OCI-LY1 (cell line): ENCODE measurements around the gene DBT.
A peak's percentile ranks its signal among the peaks of the same experiment; 100 is the strongest.
"Not testable (repeated sequence)": the region's sequence is repeated elsewhere in the genome, so short reads cannot be mapped to it uniquely, and the experiment has no call there.

Experiments
- H2AFZ ChIP-seq: fragments of 200-600 bp; sonication (generic), shearing (Covaris generic); 2 replicates; pipeline ENCODE4 v1.6.0; 2014; ENCODE audit warnings: antibody characterized with exemption, mild to moderate bottlenecking, low read length
- H3F3A ChIP-seq: fragments of 200-600 bp; sonication (generic), shearing (Covaris generic); 2 replicates; pipeline ENCODE4 v1.6.0; 2014; ENCODE audit warnings: mild to moderate bottlenecking, antibody characterized with exemption, low read length, moderate library complexity; ENCODE audit not compliant: insufficient read depth
- H3K27ac ChIP-seq: fragments of 200-600 bp; sonication (generic); 2 replicates; pipeline ENCODE4 v1.5.1; 2014; ENCODE audit warnings: low read length, mixed run types, mild to moderate bottlenecking, low read depth; ENCODE audit not compliant: poor library complexity, severe bottlenecking
- H3K27me3 ChIP-seq: fragments of 200-600 bp; sonication (generic); 2 replicates; pipeline ENCODE4 v1.6.0; 2014; ENCODE audit warnings: antibody characterized with exemption, mild to moderate bottlenecking, low read length, moderate library complexity; ENCODE audit not compliant: insufficient read depth
- H3K36me3 ChIP-seq: fragments of 200-600 bp; sonication (generic); 2 replicates; pipeline ENCODE4 v1.6.1; 2014; ENCODE audit warnings: mild to moderate bottlenecking, antibody characterized with exemption, low read length, moderate library complexity, mixed read lengths; ENCODE audit not compliant: insufficient read depth
- H3K4me1 ChIP-seq: fragments of 200-600 bp; sonication (generic); 2 replicates; pipeline ENCODE4 v1.5.1; 2014; ENCODE audit warnings: mild to moderate bottlenecking, low read length, moderate library complexity; ENCODE audit not compliant: insufficient read depth, severe bottlenecking
- H3K4me2 ChIP-seq: fragments of 200-600 bp; sonication (generic), shearing (Covaris generic); 2 replicates; pipeline ENCODE4 v1.6.1; 2014; ENCODE audit warnings: low read length
- H3K4me3 ChIP-seq: fragments of 200-600 bp; sonication (generic); 2 replicates; pipeline ENCODE4 v1.5.1; 2014; ENCODE audit warnings: low read length, low read depth, mild to moderate bottlenecking, mixed read lengths; ENCODE audit not compliant: poor library complexity, severe bottlenecking
- H3K79me2 ChIP-seq: fragments of 200-600 bp; shearing (Covaris generic); 2 replicates; pipeline ENCODE4 v1.6.1; 2016; ENCODE audit warnings: mixed run types, low read length, mixed read lengths; ENCODE audit not compliant: insufficient read depth
- H3K9ac ChIP-seq: fragments of 200-600 bp; sonication (generic), shearing (Covaris generic); 2 replicates; pipeline ENCODE4 v1.6.1; 2014; ENCODE audit warnings: mild to moderate bottlenecking, low read length, mixed read lengths
- H3K9me2 ChIP-seq: fragments of 200-600 bp; sonication (generic), shearing (Covaris generic); 2 replicates; pipeline ENCODE4 v1.6.1; 2014; ENCODE audit warnings: low read depth, mild to moderate bottlenecking, low read length, mixed read lengths
- H3K9me3 ChIP-seq: fragments of 200-600 bp; shearing (Covaris generic); 2 replicates; pipeline ENCODE4 v1.6.1; 2014; ENCODE audit warnings: low read length, mixed read lengths
- H4K20me1 ChIP-seq: fragments of 200-600 bp; sonication (generic), shearing (Covaris generic); 2 replicates; pipeline ENCODE4 v1.6.0; 2016; ENCODE audit warnings: mild to moderate bottlenecking, low read length; ENCODE audit not compliant: insufficient read depth
- EZH2 ChIP-seq: fragments of 200-600 bp; sonication (generic), shearing (Covaris generic); IDR thresholded peaks from 2 replicates; pipeline ENCODE4 v1.8.0; 2017; ENCODE audit warnings: borderline replicate concordance, mixed run types, mild to moderate bottlenecking, antibody characterized with exemption, low read length, moderate library complexity, mixed read lengths
- TF ChIP-seq, protein P1 (sequence below): fragments of 200-600 bp; sonication (generic), shearing (Covaris generic); IDR thresholded peaks from 2 replicates; pipeline ENCODE4 v1.5.1; 2017; ENCODE audit warnings: mild to moderate bottlenecking, antibody characterized with exemption, low read length, moderate library complexity, mixed read lengths

The DBT gene

DNA sequence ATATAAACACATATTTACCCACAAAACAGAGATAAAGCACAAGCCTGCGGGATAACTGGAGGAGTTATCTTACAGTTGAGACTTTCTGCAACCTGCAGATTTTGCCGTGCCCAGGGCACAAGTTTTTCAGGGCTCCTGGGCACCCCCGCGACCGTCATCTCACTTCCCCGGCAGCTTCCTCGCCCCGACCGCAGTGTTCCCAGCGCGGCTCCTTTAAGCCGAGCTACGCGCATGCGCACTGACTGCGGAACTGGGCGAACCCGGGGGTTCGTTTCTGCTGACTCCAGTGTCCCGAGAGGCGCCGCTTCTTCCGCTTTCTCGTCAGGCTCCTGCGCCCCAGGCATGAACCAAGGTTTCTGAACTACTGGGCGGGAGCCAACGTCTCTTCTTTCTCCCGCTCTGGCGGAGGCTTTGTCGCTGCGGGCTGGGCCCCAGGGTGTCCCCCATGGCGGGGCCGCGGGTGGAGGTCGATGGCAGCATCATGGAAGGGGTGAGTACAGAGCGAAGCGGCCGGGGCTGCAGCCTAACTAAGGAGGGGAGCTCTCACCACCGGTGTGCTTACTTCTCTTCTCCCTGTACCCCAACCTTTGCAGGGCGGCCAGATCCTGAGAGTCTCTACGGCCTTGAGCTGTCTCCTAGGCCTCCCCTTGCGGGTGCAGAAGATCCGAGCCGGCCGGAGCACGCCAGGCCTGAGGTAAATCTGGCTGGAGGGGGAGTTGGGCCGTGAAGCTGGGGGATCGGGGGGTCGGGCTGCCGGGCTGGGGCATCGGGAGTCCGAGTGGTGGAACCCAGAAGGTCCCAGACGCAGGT is 16.5 kb upstream of the DBT start, which contains the start of gene RTCA:
Gene RTCA, plus strand, starts transcription at position 286 of the 810 bp plus-strand sequence. Its CDS starts 160 bp downstream, at position 446.
- Histone ChIP-seq H3K9me2 (no peaks in the 10 kb centered on the region), H3K9me3 (0 out of 2 replicates have a peak, but pooled peaks cover 1% of the 10 kb centered on the region), H3K4me1 (peaks cover 22% of the 10 kb centered on the region), H3K4me3 (peak within 1 kb of the TSS; percentile 84), H3K79me2 (peaks cover 16% of the 10 kb centered on the region; the same call in 1 of the 2 replicates), H3K4me2 (peak within 1 kb of the TSS; percentile 82), H4K20me1 (no peaks in the 10 kb centered on the region), H3K27ac (peak within 1 kb of the TSS; percentile 63), H3K27me3 (no peaks in the 10 kb centered on the region), H3K9ac (peak within 1 kb of the TSS; percentile 94), H3F3A (no peaks in the 10 kb centered on the region), H3K36me3 (peaks cover 48% of the 10 kb centered on the region), H2AFZ (peak within 1 kb of the TSS; percentile 63; the same call in 1 of the 2 replicates)
- no peak for TF ChIP-seq EZH2
- TF ChIP-seq, protein P1, sequence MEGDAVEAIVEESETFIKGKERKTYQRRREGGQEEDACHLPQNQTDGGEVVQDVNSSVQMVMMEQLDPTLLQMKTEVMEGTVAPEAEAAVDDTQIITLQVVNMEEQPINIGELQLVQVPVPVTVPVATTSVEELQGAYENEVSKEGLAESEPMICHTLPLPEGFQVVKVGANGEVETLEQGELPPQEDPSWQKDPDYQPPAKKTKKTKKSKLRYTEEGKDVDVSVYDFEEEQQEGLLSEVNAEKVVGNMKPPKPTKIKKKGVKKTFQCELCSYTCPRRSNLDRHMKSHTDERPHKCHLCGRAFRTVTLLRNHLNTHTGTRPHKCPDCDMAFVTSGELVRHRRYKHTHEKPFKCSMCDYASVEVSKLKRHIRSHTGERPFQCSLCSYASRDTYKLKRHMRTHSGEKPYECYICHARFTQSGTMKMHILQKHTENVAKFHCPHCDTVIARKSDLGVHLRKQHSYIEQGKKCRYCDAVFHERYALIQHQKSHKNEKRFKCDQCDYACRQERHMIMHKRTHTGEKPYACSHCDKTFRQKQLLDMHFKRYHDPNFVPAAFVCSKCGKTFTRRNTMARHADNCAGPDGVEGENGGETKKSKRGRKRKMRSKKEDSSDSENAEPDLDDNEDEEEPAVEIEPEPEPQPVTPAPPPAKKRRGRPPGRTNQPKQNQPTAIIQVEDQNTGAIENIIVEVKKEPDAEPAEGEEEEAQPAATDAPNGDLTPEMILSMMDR: no peak

DNA sequence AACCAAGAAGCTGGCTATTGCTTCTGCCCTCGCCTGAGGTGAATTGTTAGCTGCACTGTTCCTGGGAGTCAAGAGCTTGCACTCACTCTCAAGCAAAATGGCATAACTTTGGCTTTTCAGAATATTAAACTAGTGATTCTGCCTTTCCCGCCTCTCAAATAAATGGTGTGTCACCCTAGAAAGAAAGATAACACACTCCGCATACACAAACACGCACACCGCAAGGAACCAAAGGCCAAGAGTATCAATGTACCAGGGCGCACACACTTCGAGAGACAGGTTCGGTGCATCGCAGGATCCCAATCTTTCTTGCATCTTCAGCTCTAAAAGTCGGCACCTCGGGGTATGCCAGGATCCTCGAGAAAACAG is 15.9 kb upstream of the DBT start:
- H3K4me2 ChIP-seq: peak overlapping the region; percentile 82
- H3K9me3 ChIP-seq: 0 out of 2 replicates have a peak, but pooled peaks cover 3% of the 10 kb centered on the region
- no peaks in the 10 kb centered on the region for H4K20me1 ChIP-seq
- H2AFZ ChIP-seq: peak overlapping the region; percentile 63; the same call in 1 of the 2 replicates
- H3K36me3 ChIP-seq: peaks cover 43% of the 10 kb centered on the region
- H3K27ac ChIP-seq: peak overlapping the region; percentile 20
- peaks cover 22% of the 10 kb centered on the region for H3K4me1 ChIP-seq
- H3F3A ChIP-seq: no peaks in the 10 kb centered on the region
- peak overlapping the region; percentile 84 for H3K4me3 ChIP-seq
- H3K27me3 ChIP-seq: no peaks in the 10 kb centered on the region
- H3K9ac ChIP-seq: peak overlapping the region; percentile 94
- TF ChIP-seq EZH2: no peak
- TF ChIP-seq, protein P1: no peak
- peaks cover 16% of the 10 kb centered on the region; the same call in 1 of the 2 replicates for H3K79me2 ChIP-seq
- no peaks in the 10 kb centered on the region for H3K9me2 ChIP-seq

DNA sequence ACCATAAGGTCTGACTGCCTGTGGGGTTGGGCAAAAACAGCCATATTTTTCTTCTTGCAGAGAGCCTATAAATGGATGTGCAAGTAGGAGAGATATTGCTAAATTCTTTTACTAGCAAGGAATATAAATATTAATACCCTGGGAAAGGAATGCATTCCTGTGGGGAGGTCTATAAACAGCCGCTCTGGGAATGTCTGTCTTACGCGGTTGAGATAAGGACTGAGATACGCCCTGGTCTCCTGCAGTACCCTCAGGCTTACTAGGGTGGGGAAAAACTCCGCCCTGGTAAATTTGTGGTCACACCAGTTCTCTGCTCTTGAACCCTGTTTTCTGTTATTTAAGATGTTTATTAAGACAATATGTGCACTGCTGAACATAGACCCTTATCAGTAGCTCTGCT is 14.4 kb upstream of the DBT start:
- not testable (repeated sequence) for H3K4me2 ChIP-seq, H3K27me3 ChIP-seq, H3K4me3 ChIP-seq, H3K9ac ChIP-seq, H4K20me1 ChIP-seq, H3K27ac ChIP-seq, H3K9me3 ChIP-seq, H3K9me2 ChIP-seq, H3F3A ChIP-seq, H2AFZ ChIP-seq
- H3K79me2 ChIP-seq: peaks cover 16% of the 10 kb centered on the region; the same call in 1 of the 2 replicates
- H3K4me1 ChIP-seq: peaks cover 22% of the 10 kb centered on the region
- peaks cover 30% of the 10 kb centered on the region for H3K36me3 ChIP-seq
